Heart left ventricle (tissue), 16 donors: ENCODE results near the gene APP. TPM values are rescaled to one million over a fixed set of nuclear protein-coding genes. Genes with fewer than 3 reads are reported as not detected.

Source experiments
- ATAC-seq, 4 donors: fragments of 200-7000 bp; cut with Tn5 transposase; one replicate each; pipeline ENCODE4 v1.9.1; 2020 to 2022; ENCODE audit warnings: moderate library complexity in 4 of 4, mild to moderate bottlenecking in 3 of 4, moderate number of reproducible peaks in 1 of 4
- DNase-seq, 5 donors: peaks; one replicate each; pipeline ENCODE4 v3.0.0-alpha.2; 2020
- H3K27ac ChIP-seq, 12 donors: fragments of 200-600 bp; sonication (generic) in 4 of 12; one replicate each; pipeline versions ENCODE4 v1.5.0 to v1.8.0; 2016 to 2022; ENCODE audit warnings: mild to moderate bottlenecking in 2 of 12
- H3K27me3 ChIP-seq, 9 donors: fragments of 200-600 bp; sonication (generic) in 2 of 9; one replicate each; pipeline versions ENCODE4 v1.5.1 to v1.8.0; 2016 to 2022; ENCODE audit warnings: mild to moderate bottlenecking in 3 of 9
- H3K36me3 ChIP-seq, 9 donors: fragments of 200-600 bp; sonication (generic) in 2 of 9; one replicate each; pipeline versions ENCODE4 v1.5.0 to v1.8.0; 2018 to 2022; ENCODE audit warnings: mild to moderate bottlenecking in 2 of 9
- H3K4me1 ChIP-seq, 12 donors: fragments of 200-600 bp; sonication (generic) in 4 of 12; one replicate each; pipeline versions ENCODE4 v1.5.0 to v1.8.0; 2016 to 2022; ENCODE audit warnings: mild to moderate bottlenecking in 3 of 12
- H3K4me3 ChIP-seq, 12 donors: fragments of 200-600 bp; sonication (generic) in 4 of 12; one replicate each; pipeline versions ENCODE4 v1.5.0 to v1.8.0; 2017 to 2022; ENCODE audit warnings: mild to moderate bottlenecking in 9 of 12, moderate library complexity in 4 of 12
- H3K9me3 ChIP-seq, 12 donors: fragments of 200-600 bp; sonication (generic) in 4 of 12; one replicate each; pipeline versions ENCODE4 v1.5.0 to v1.8.0; 2016 to 2022; ENCODE audit warnings: mild to moderate bottlenecking in 1 of 12
- CTCF ChIP-seq, 12 donors: fragments of 200-600 bp; sonication (generic) in 4 of 12; IDR thresholded peaks; one replicate each; pipeline versions ENCODE4 v1.5.0 to v1.8.0; 2018 to 2022; ENCODE audit warnings: antibody characterized with exemption in 12 of 12, mild to moderate bottlenecking in 5 of 12
- POLR2A ChIP-seq, 2 donors: fragments of 450-650 bp; IDR thresholded peaks; one replicate each; pipeline ENCODE4 v1.6.1; 2017; ENCODE audit warnings: antibody characterized with exemption in 2 of 2, mild to moderate bottlenecking in 2 of 2, moderate library complexity in 2 of 2
- WGBS, 4 donors: extraction: QIAGEN DNeasy Blood & Tissue Kit in 2 of 4; methylation state at CpG; one replicate each; pipeline versions ENCODE4 v1.1.5 to v1.1.7; 2013 to 2018; 5-methylcytosine and 5-hydroxymethylcytosine counted together
- intact Hi-C, 10 donors: fragments of 100-400 bp; cut with DNase I; formaldehyde crosslinking; loops; one replicate each; pipeline versions ENCODE4 v1.11.1 to v1.14.2; 2022
- polyA plus RNA-seq, 2 donors: library from polyadenylated mRNA; stranded (reverse); fragments of 200-250 nt; gene quantifications; one replicate each; pipeline ENCODE4 v1.2.3, GENCODE V29; 2013
- total RNA-seq, 9 donors: library from RNA; depleted of rRNA in 2 of 9; stranded (reverse); fragments of >200 nt in 2 of 9; fragmentation: NEBNext Ultra II Directional in 3 of 9; extraction: Animal tissue kit (Norgen Biotek cat#: 25700) in 3 of 9; gene quantifications; one replicate each; pipeline versions ENCODE4 v1.1.0 to v1.2.4, GENCODE V29; 2016 to 2023
- donor health status: ischemic (EF 13 %, LVEDD 7.1; RV severe dilation, severe dysfunction).
- donor health status: healthy with polysubstance abuse.
- donor health status: DM: no; HTN: yes; CAD: no.
- donor health status: DM: no; HTN: no; CAD: no.
- donor health status: ischemic (EF 25% LVEDD 6.9; RV normal size, moderate dysfunction).
- donor health status: ischemic (EF 25% LVEDD 5.7; RV mildly dilated, moderate dysfunction).
- donor health status: healthy.
- donor health status: DM: yes; HTN: yes; CAD: no.
- donor health status: ischemic (EF 35%, LVEDD 5.7; RV mildly dilated, moderate dysfunction).
- donor health status: nonischemic (EF 11% LVEDD 7.7; RV severe dilation, severe dysfunction).
- donor health status: DM: yes; HTN: yes; CAD: no.
- donor health status: PGD.
- donor health status: ischemic (EF 29% LVEDD 5.4; RV normal size, mild dysfunction).
- donor health status: nonischemic (EF 23%, LVEDD 6.1; RV moderate dilation, normal function).

The APP gene
- total and polyA plus RNA-seq, 11 donors = 103 to 467 (median 373) TPM

GRCh38 chr21:26072666-26073615, 97.6 kb downstream of the APP start:
- no peaks in the 10 kb centered on the region for H3K27me3 ChIP-seq
- DNase-seq (no peak), ATAC-seq (no peak)
- 88 to 94% (median 91%) methylated on average over 9 of the region's 9 CpGs for WGBS, 4 donors
- no peak overlapping the region for H3K27ac ChIP-seq
- intact Hi-C loops = no loop called here
- H3K36me3 ChIP-seq = no peaks in the 10 kb centered on the region
- peaks cover 2 to 48% (median 21%) of the 10 kb centered on the region in 12 donors for H3K4me1 ChIP-seq
- no peak overlapping the region for H3K4me3 ChIP-seq
- TF ChIP-seq POLR2A (IDR thresholded peaks at IDR 0.05) (no peak), CTCF (IDR thresholded peaks at IDR 0.05) (no peak)
- H3K9me3 ChIP-seq = no peaks in the 10 kb centered on the region

- no peaks in the 10 kb centered on the region for H3K27me3 ChIP-seq
- H3K9me3 ChIP-seq = no peaks in the 10 kb centered on the region
- DNase-seq (peak in 1 of 5 donors; percentile 37), ATAC-seq (peak in 3 of 4 donors; percentile 41 to 71 (median 61))
- H3K27ac ChIP-seq = peak overlapping the region in 2 of 12 donors; percentile 2 to 42
- intact Hi-C loops = no loop called here
- H3K4me1 ChIP-seq = peaks cover 2 to 50% (median 26%) of the 10 kb centered on the region in 12 donors
- H3K4me3 ChIP-seq = peak overlapping the region in 3 of 12 donors; percentile 12 to 21 (median 21)
- 29 to 34% (median 31%) methylated on average over 8 of the region's 8 CpGs for WGBS, 4 donors
- no peaks in the 10 kb centered on the region for H3K36me3 ChIP-seq
- TF ChIP-seq CTCF (IDR thresholded peaks at IDR 0.05) (no peak), POLR2A (IDR thresholded peaks at IDR 0.05) (no peak)
Measured at GRCh38 chr21:26070822-26071425, 99.6 kb downstream of the APP start.

GRCh38 chr21:26070121-26070520, 100.4 kb downstream of the APP start:
- peaks cover 2 to 50% (median 26%) of the 10 kb centered on the region in 12 donors for H3K4me1 ChIP-seq
- TF ChIP-seq CTCF (IDR thresholded peaks at IDR 0.05) (no peak), POLR2A (IDR thresholded peaks at IDR 0.05) (no peak)
- H3K9me3 ChIP-seq = no peaks in the 10 kb centered on the region
- intact Hi-C loops = no loop called here
- H3K27me3 ChIP-seq = no peaks in the 10 kb centered on the region
- H3K4me3 ChIP-seq = no peak overlapping the region
- ATAC-seq (no peak), DNase-seq (no peak)
- H3K27ac ChIP-seq = no peak overlapping the region
- 81 to 93% (median 84%) methylated on average over 2 of the region's 2 CpGs for WGBS, 4 donors
- no peaks in the 10 kb centered on the region for H3K36me3 ChIP-seq

- H3K4me3 ChIP-seq = no peak overlapping the region
- no peak for TF ChIP-seq POLR2A (IDR thresholded peaks at IDR 0.05)
- TF ChIP-seq CTCF (IDR thresholded peaks at IDR 0.05) = no peak
- H3K27ac ChIP-seq = no peak overlapping the region
- H3K36me3 ChIP-seq = no peaks in the 10 kb centered on the region
- no peak for ATAC-seq
- peaks cover 2 to 48% (median 26%) of the 10 kb centered on the region in 12 donors for H3K4me1 ChIP-seq
- intact Hi-C loops = loop anchor here in 1 of 10 donors (5.0 to 10.0 kb wide), 2 partner anchors 44 to 96 kb away; no protein-coding TSS in a partner anchor
- H3K9me3 ChIP-seq = no peaks in the 10 kb centered on the region
- WGBS, 4 donors = 67 to 89% (median 82%) methylated on average over 4 of the region's 4 CpGs
- no peak for DNase-seq
- H3K27me3 ChIP-seq = no peaks in the 10 kb centered on the region
Measured at GRCh38 chr21:26068776-26069175, 101.8 kb downstream of the APP start.
